Right renal pelvis (tissue), 4 donors: ENCODE results near the gene STON2. TPM values are rescaled to one million over a fixed set of nuclear protein-coding genes. Genes with fewer than 3 reads are reported as not detected.
A peak's percentile ranks its signal among the peaks of the same experiment; 100 is the strongest.
"Not testable (repeated sequence)": the region's sequence is repeated elsewhere in the genome, so short reads cannot be mapped to it uniquely, and the experiment has no call there.

ENCODE experiments used
- DNase-seq, 4 donors: peaks; one replicate each; pipeline ENCODE4 v3.0.0-alpha.2; 2013; ENCODE audit warnings: low read depth in 4 of 4, low spot score in 3 of 4, missing footprints in 1 of 4
- polyA plus RNA-seq, 4 donors: library from polyadenylated mRNA; unstranded; fragments of 120-200 nt; gene quantifications; one replicate each; pipeline ENCODE4 v1.2.1, GENCODE V29; 2013; ENCODE audit not compliant: insufficient read length in 4 of 4

Gene STON2
- polyA plus RNA-seq, 4 donors = 37.8 to 44.7 (median 42.3) TPM

DNA sequence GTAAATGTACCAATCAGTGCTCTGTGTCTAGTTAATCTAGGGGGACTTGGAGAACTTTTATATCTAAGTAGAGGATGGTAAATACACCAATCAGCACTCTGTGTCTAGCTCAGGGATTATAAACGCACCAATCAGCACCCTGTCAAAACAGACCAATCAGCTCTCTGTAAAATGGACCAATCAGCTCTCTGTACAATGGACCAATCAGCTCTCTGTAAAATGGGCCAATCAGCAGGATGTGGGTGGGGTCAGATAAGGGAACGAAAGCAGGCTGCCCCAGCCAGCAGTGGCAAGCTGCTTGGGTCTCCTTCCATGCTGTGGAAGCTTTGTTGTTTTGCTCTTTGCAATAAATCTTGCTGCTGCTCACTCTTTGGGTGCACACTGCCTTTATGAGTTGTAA lies 163.3 kb downstream of the STON2 start:
- DNase-seq = not testable (repeated sequence)

DNA sequence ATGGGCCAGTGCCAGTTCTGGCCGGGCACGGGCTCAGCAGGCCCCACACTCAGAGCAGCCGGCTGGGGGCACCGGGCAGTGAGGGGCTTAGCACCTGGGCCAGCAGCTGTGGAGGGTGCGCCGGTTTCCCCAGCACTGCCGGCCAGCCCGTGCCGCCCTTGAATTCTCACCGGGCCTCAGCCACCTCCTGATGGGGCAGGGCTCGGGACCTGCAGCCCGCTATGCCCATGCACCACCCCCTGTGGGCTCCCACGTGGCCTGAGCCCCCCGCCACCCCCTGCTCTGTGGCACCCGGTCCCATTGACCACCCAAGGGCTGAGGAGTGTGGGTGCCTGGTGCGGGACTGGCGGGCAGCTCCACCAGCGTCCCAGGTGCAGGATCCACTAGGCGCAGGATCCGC lies 164.0 kb downstream of the STON2 start:
- DNase-seq = no peak

DNA sequence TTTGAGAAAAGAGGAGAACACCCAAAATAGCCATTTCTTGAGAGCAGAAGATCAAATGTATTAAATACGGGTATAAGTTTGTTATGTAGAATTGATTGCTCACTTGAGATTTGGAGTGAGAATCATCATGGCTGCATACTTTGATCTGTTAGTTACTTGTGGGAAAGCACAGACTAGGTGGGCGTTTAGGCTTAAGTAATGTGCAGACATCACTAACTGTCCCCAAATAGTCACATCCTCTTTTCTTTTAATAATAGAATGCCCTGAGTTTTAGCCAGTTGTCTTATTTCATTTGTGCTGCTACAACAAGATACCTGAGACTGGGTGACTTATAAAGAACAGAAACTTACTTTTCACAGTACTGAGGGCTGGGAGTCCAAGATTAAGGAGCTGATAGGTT lies 165.0 kb downstream of the STON2 start:
- DNase-seq = no peak

DNA sequence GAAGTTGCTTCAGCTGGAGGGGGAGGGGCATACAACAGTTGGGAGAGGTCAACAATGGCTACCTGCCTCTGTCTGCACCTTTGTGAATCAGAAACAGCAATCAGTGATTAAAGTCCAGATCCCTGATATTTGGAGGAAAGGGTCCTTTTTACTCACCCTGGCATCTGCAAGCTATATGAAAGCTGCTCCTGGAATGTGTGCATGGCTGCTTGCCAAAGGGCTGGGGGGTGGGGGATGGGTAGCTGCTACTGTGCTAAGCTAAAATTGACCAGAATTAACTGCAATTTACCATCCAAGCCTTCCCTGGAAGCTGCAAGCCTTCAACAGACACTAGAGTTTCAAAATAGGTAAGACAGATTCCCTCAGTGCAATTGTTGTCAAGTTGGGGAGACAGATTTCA lies 165.8 kb downstream of the STON2 start:
- no peak for DNase-seq

DNA sequence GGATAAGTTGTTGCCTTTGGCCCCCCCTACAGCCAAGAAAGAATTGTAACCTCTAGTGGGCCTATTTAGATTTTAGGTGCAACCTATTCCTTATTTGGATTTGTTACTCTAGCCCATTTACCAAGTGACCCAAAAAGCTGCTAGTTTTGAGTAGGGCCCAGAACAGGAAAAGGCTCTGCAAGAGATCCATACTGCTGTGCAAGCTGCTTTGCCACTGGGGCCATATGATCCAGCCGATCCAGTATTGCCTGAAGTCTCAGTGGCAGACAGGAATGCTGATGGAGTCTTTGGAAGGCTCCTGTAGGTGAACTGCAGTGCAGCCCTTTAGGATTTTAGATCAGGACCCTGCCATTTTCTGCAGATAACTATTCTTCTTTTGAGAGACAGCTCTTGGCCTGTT lies 166.5 kb downstream of the STON2 start:
- DNase-seq = no peak

DNA sequence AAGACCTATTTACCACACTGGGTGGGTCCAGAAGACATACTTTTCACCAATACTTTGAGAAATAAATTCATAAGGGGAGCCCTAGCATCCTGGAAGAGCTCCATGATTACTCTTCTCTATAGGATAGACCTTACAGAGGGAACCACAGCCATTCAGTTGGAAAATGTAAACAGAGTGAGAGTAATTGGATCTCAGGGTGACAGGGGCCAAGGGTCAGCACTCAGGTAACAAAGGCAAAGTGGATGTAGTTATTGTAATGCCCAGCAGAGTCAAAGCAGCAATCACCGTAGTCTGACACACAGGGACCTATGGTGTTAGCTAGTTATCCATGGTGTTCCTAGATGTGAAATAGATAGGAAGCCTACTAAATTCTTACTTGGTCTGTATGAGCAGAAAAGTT lies 168.6 kb downstream of the STON2 start:
- no peak for DNase-seq

DNA sequence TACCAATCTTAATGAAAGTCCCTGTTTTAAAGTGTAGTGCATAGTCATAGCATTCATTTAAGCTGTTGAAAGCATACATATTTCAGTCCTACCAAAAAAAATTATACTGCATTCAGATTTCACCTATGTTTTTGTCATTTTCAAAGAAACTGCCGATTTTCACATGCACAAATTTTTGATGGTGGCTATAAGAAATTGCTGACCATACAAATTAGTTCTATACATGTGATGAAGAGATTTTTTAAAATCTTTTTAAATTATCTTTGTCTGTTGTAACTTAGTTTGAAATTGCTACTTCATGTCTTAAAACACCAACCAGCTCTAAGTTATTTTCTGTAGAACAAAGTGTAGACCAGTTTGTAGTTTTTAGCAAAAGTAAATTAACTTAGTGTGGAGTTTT lies 175.9 kb downstream of the STON2 start:
- no peak for DNase-seq

DNA sequence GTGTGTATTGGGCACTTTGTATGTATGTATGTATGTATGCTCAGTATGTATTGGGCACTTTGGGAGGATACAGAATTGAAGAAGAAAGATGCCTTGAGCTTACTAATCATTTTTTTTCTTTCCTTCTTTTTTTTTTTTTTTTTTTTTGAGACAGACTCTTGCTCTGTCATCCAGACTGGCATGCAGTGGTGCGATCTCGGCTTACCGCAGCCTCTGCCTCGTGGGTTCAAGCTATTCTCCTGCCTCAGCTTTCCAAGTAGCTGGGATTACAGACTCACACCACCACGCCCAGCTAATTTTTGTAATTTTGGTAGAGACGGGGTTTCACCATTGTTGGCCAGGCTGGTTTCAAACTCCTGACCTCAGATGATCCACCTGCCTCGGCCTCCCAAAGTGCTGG lies 176.3 kb downstream of the STON2 start:
- DNase-seq = not testable (repeated sequence)

DNA sequence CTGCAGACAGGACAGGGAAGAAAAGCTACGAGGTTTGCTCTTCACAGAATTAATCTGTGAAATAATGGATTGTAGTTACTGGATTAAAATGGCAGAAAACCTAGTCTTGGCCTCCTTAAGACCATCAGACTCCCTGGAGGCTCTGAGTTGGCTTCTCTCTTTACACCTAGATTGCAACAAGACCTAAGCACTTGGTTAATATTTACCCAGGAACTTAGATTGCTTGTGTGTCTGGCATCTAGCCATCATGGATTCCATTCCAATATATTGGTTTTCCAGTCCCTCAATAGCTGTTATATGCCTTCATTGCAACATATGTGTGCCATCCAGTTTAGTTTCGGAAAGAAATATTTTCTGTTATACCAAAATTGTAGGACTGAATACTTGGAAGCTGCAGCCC lies 177.4 kb downstream of the STON2 start:
- DNase-seq = no peak

DNA sequence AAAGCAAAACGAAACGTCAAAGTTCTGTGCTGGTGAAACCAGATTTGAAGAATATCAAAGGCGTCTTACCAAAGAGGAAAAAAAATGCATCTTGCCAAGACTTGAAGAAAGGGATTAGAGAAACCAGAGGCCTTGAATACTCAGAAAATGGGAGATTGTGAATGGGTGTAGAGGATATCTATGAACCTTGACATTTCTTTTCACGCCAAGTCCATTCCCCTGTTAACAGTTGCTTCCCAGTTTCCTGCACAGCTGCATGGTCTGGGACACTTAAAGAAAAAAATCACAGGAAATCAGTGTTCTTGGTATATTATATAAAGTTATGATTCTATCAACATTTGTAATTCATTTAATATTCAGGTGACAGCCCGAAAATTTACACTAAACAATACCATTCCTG lies 178.0 kb downstream of the STON2 start:
- DNase-seq = no peak

DNA sequence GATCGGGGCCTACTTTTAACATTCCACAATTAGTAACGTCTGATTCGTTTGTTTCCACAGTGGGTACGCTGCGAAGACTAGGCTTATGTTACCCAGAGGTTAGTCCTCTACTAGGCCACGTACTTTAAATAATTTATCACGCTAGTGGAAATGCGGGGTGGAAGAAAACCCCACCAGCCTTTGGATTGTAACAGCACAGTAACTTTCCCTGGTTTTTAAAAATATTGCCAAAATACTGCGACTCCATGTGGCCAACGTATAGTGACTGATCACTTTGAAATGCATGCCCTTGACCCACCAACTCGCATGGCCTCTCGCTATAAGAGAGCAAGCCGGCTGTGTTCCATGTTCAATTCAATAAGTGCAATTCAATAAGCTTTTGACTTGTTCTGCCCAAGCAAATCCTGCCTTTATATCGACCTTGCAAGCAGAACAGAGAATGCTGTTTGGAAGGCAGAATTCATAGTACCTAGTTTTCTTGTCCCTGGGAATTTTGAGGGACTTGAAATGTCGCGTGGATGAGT lies 178.5 kb downstream of the STON2 start:
- no peak for DNase-seq

DNA sequence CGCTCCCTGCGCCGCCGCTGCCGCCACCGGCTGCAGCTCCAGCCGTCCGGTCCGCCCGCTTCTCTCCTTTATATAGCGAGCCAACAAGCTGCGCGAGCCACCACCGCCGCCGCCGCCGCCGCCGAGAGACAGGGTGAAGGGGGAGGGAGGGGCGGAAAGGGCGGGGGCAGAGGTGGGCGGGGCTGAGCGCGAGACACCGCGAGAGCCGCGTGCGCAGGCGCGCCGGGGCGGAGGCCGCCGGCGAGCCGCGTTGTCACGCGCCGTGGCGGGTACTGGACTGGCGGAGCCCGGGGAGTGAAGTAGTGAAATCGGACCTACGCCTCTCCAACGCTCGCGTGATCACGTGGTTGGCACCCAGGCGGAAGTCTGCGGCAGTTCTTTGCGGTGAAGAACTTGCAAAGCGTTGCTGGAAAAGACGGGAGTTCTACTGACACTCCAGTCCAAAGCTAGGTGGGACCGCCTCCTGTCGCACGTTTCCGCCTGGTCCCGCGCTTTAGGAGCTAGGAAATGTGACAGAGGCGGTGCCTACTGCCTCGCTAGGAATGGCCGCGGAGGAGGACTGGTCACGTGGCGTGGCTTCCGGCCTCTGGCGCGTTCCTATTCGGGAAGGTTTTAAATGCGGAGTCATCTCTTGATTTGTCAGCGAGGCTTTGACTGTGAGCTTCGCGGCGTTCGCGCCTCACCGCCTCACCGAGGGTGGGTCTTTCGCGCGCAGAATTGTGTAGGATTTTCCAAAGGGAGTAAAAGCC lies 179.1 kb downstream of the STON2 start, which contains the start of gene GTF2A1:
Gene GTF2A1, minus strand, starts transcription at position 130 of the 749 bp plus-strand sequence. CDS start 441 bp downstream, outside the sequence.
- DNase-seq = peak; percentile 91 to 95 (median 93)

DNA sequence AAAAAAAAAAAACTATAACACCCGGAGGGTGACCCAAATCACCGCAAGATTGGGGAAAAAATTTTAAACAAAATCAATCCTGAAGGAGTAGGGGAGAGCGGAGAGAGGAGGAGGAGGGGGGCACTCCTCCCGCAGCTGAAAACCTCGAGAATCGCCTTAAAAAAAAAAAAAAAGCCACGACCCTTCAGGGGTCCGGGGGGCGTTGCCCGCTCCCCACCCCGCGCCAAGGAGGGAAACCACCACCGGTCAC lies 179.6 kb downstream of the STON2 start:
- DNase-seq = no peak

DNA sequence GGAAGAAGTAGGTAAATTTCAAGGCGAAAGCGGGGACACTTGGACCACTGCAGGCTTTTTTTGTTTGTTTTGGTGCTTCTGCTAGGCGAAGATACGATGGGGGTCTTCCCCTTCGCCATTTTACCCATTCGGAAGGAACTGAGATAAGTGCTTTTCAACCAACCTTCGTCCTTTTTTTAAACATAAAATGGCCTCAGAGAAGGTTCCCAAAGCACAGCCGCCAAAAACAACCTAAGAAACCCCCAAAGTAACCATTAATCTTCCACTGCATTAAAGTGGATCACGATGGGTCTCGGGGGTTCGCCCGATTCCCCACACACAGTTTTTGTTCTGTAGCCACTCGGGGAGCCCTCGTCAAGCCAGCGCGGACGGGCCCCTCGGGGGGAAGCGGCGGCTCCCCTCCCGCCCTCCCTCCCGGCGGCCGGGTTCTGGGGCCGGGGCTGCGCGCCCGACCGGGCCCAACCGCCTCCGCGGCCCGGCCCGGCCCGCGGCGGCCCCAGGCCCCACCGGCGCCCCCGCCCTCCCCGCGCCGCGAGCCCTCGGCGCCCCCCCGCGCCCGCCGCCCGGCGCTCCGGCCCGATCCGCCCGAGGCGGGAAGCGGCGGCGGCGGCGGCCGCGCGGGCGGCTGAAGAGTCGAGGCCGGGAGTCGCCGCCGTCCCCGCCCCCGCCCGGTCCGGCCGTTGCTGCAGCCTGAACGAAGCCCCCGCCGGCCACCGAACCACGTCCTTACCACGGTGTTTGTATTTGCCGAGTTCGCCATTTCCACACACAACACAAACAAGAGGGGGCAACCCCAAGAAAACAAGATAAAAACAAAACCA lies 180.2 kb downstream of the STON2 start:
- no peak for DNase-seq

DNA sequence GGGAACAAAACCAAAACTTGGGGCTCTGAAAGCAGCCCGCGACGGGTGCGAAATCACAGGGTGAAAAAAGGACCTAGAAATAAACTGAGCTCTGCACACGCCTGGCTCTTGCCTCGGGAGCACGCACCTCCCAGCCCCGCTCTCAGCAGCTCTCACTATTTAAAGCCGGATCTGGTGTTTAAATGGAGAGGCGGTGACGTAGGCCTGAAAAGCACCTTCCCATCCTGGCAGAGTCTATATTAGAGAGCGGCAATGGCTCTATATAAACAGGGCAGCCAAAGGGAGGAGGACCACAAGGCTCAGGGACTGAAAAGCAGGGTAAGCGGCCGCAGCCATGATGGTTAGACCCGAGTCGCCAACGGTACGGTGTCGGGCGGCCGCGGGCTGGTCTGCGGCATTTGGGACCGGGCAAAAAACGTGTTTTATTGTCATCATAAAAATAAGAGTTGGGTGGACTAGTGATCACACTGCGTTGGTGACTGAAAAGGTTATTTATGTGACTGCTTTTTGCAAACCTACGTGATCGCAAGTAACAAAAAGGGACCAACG lies 180.8 kb downstream of the STON2 start:
- peak; percentile 84 to 96 (median 91) for DNase-seq

DNA sequence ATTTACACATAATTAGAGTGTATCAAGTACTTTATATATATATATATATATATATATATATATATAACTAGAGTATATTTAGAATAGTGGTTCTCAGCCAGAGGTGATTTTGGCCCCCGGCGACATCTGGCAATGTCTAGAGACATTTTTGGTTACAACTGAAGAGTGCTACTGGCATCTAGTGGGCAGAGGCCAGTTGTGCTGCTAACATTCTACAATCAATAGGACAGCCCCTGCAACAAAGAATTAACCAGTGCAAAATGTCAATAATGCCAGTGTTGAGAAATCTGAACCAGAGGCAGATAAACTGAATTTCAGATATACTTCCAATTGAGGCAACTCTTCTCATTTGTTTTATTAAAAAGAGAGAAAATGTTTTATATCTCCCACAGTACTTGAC lies 188.3 kb downstream of the STON2 start:
- DNase-seq = no peak

Other genes with a start within 250 kb of the STON2 start
- 10 to 100 TPM; 33.1 to 43.9 (median 41.5) TPM for gene GTF2A1, start 179.4 kb downstream of the STON2 start, polyA plus RNA-seq
- gene SEL1L, start 133.5 kb upstream of the STON2 start, polyA plus RNA-seq = 10 to 100 TPM; 70.2 to 92.0 (median 89.2) TPM